SH-SY5Y (cell line): ENCODE results near the gene MALAT1.

Experiments used
- GATA2 ChIP-seq: IDR thresholded peaks from 2 replicates; pipeline ENCODE4 v1.6.1; 2011; ENCODE audit warnings: mild to moderate bottlenecking, low read depth, low read length
- GATA3 ChIP-seq: IDR thresholded peaks from 2 replicates; pipeline ENCODE4 v1.6.1; 2011; ENCODE audit warnings: low read depth, mild to moderate bottlenecking, low read length, moderate library complexity

- TF ChIP-seq GATA3 (no peak), GATA2 (no peak)
These were observed 53.6 kb downstream of the MALAT1 start for GRCh38 chr11:65552388-65552951.
